Activated T-cell treated with anti-CD3 and anti-CD28 coated beads, Interleukin-2, amount 50 U/mL, for 24 hours (primary cell): ENCODE data around the gene MAN2A2.
"Not testable (repeated sequence)": the region's sequence is repeated elsewhere in the genome, so short reads cannot be mapped to it uniquely, and the experiment has no call there.

Experiments
- DNase-seq: peaks from one replicate; pipeline ENCODE4 v3.0.0-alpha.2; 2020
- H3K27ac Mint-ChIP-seq: 2 replicates; pipeline ENCODE4 v1.8.0; 2020; ENCODE audit warnings: mild to moderate bottlenecking, mixed read lengths
- H3K27me3 Mint-ChIP-seq: 2 replicates; pipeline ENCODE4 v1.8.0; 2020; ENCODE audit warnings: mixed read lengths
- H3K36me3 Mint-ChIP-seq: 2 replicates; pipeline ENCODE4 v1.8.0; 2020; ENCODE audit warnings: low read depth, mixed read lengths
- H3K4me1 Mint-ChIP-seq: 2 replicates; pipeline ENCODE4 v1.8.0; 2020; ENCODE audit warnings: low read depth, mixed read lengths
- H3K4me3 Mint-ChIP-seq: 2 replicates; pipeline ENCODE4 v1.8.0; 2020; ENCODE audit warnings: mild to moderate bottlenecking, moderate library complexity, mixed read lengths
- H3K9me3 Mint-ChIP-seq: 2 replicates; pipeline ENCODE4 v1.8.0; 2020; ENCODE audit warnings: mixed read lengths

MAN2A2 gene

GRCh38 chr15:90866800-90867199 is 36.3 kb upstream of the MAN2A2 start:
- Mint-ChIP-seq H3K27ac (no peak overlapping the region), H3K4me3 (no peak overlapping the region), H3K9me3 (no peaks in the 10 kb centered on the region), H3K4me1 (peaks cover 58% of the 10 kb centered on the region), H3K27me3 (no peaks in the 10 kb centered on the region), H3K36me3 (peaks cover 11% of the 10 kb centered on the region)
- DNase-seq: no peak

GRCh38 chr15:90868261-90868689 is 34.8 kb upstream of the MAN2A2 start, which contains the start of gene FURIN:
FURIN (plus strand) TSS chr15:90868588; CDS start chr15:90875741, 7,153 bp downstream.
- DNase-seq: no peak
- Mint-ChIP-seq H3K27ac (peak within 1 kb of the TSS; percentile 93), H3K9me3 (no peaks in the 10 kb centered on the region), H3K4me3 (peak within 1 kb of the TSS; percentile 88), H3K4me1 (peaks cover 59% of the 10 kb centered on the region), H3K27me3 (no peaks in the 10 kb centered on the region), H3K36me3 (peaks cover 24% of the 10 kb centered on the region)

- no peaks in the 10 kb centered on the region for H3K27me3 Mint-ChIP-seq
- DNase-seq: no peak
- H3K4me3 Mint-ChIP-seq: peak overlapping the region; percentile 88
- no peaks in the 10 kb centered on the region for H3K9me3 Mint-ChIP-seq
- peak overlapping the region; percentile 93 for H3K27ac Mint-ChIP-seq
- peaks cover 59% of the 10 kb centered on the region for H3K4me1 Mint-ChIP-seq
- H3K36me3 Mint-ChIP-seq: peaks cover 32% of the 10 kb centered on the region
Observed at GRCh38 chr15:90869140-90869541, 34.0 kb upstream of the MAN2A2 start.

GRCh38 chr15:90869601-90870353 is 33.3 kb upstream of the MAN2A2 start:
- no peaks in the 10 kb centered on the region for H3K9me3 Mint-ChIP-seq
- peak overlapping the region; percentile 93 for H3K27ac Mint-ChIP-seq
- no peaks in the 10 kb centered on the region for H3K27me3 Mint-ChIP-seq
- H3K36me3 Mint-ChIP-seq: peaks cover 38% of the 10 kb centered on the region
- DNase-seq: peak; percentile 70
- H3K4me3 Mint-ChIP-seq: peak overlapping the region; percentile 88
- H3K4me1 Mint-ChIP-seq: peaks cover 60% of the 10 kb centered on the region

- Mint-ChIP-seq H3K4me3 (peak overlapping the region; percentile 88), H3K9me3 (no peaks in the 10 kb centered on the region), H3K36me3 (peaks cover 44% of the 10 kb centered on the region), H3K27me3 (no peaks in the 10 kb centered on the region), H3K4me1 (peaks cover 65% of the 10 kb centered on the region), H3K27ac (peak overlapping the region; percentile 93)
- DNase-seq: no peak
Observed at GRCh38 chr15:90870354-90871138, 32.6 kb upstream of the MAN2A2 start.

GRCh38 chr15:90871139-90871715 is 31.9 kb upstream of the MAN2A2 start:
- Mint-ChIP-seq H3K27me3 (no peaks in the 10 kb centered on the region), H3K9me3 (no peaks in the 10 kb centered on the region), H3K4me1 (peaks cover 59% of the 10 kb centered on the region), H3K27ac (peak overlapping the region; percentile 93), H3K4me3 (peak overlapping the region; percentile 88), H3K36me3 (peaks cover 51% of the 10 kb centered on the region)
- DNase-seq: no peak

GRCh38 chr15:90871716-90872485 is 31.2 kb upstream of the MAN2A2 start:
- Mint-ChIP-seq H3K4me3 (peak overlapping the region; percentile 93), H3K9me3 (no peaks in the 10 kb centered on the region), H3K27ac (peak overlapping the region; percentile 97), H3K27me3 (no peaks in the 10 kb centered on the region), H3K36me3 (peaks cover 58% of the 10 kb centered on the region), H3K4me1 (peaks cover 62% of the 10 kb centered on the region)
- DNase-seq: peak; percentile 74

GRCh38 chr15:90872486-90873184 is 30.5 kb upstream of the MAN2A2 start:
- Mint-ChIP-seq H3K4me1 (peaks cover 60% of the 10 kb centered on the region), H3K27ac (peak overlapping the region; percentile 97), H3K36me3 (peaks cover 65% of the 10 kb centered on the region), H3K9me3 (no peaks in the 10 kb centered on the region), H3K4me3 (peak overlapping the region; percentile 93), H3K27me3 (no peaks in the 10 kb centered on the region)
- DNase-seq: peak; percentile 77

GRCh38 chr15:90873488-90873997 is 29.6 kb upstream of the MAN2A2 start:
- H3K27me3 Mint-ChIP-seq: no peaks in the 10 kb centered on the region
- H3K4me1 Mint-ChIP-seq: peaks cover 54% of the 10 kb centered on the region
- H3K9me3 Mint-ChIP-seq: no peaks in the 10 kb centered on the region
- peak overlapping the region; percentile 97 for H3K27ac Mint-ChIP-seq
- H3K36me3 Mint-ChIP-seq: peaks cover 74% of the 10 kb centered on the region
- H3K4me3 Mint-ChIP-seq: peak overlapping the region; percentile 93
- DNase-seq: no peak

GRCh38 chr15:90873998-90874605 is 29.0 kb upstream of the MAN2A2 start:
- Mint-ChIP-seq H3K9me3 (no peaks in the 10 kb centered on the region), H3K36me3 (peaks cover 80% of the 10 kb centered on the region), H3K27ac (peak overlapping the region; percentile 97), H3K4me1 (peaks cover 48% of the 10 kb centered on the region), H3K27me3 (no peaks in the 10 kb centered on the region), H3K4me3 (peak overlapping the region; percentile 93)
- no peak for DNase-seq

- Mint-ChIP-seq H3K27ac (peak overlapping the region; percentile 84), H3K36me3 (peaks cover 87% of the 10 kb centered on the region), H3K4me1 (peaks cover 40% of the 10 kb centered on the region), H3K4me3 (peak overlapping the region; percentile 62)
- not testable (repeated sequence) for H3K27me3 Mint-ChIP-seq, H3K9me3 Mint-ChIP-seq, DNase-seq
Observed at GRCh38 chr15:90874986-90875385, 28.1 kb upstream of the MAN2A2 start.

GRCh38 chr15:90875549-90875981 is 27.5 kb upstream of the MAN2A2 start:
- H3K4me1 Mint-ChIP-seq: peaks cover 34% of the 10 kb centered on the region
- H3K36me3 Mint-ChIP-seq: peaks cover 86% of the 10 kb centered on the region
- DNase-seq: no peak
- H3K4me3 Mint-ChIP-seq: no peak overlapping the region
- H3K27ac Mint-ChIP-seq: peak overlapping the region; percentile 84
- no peaks in the 10 kb centered on the region for H3K9me3 Mint-ChIP-seq
- no peaks in the 10 kb centered on the region for H3K27me3 Mint-ChIP-seq

- no peak for DNase-seq
- no peaks in the 10 kb centered on the region for H3K27me3 Mint-ChIP-seq
- peaks cover 86% of the 10 kb centered on the region for H3K36me3 Mint-ChIP-seq
- H3K4me1 Mint-ChIP-seq: peaks cover 30% of the 10 kb centered on the region
- H3K9me3 Mint-ChIP-seq: no peaks in the 10 kb centered on the region
- peak overlapping the region; percentile 81 for H3K27ac Mint-ChIP-seq
- H3K4me3 Mint-ChIP-seq: no peak overlapping the region
Observed at GRCh38 chr15:90876046-90876445, 27.1 kb upstream of the MAN2A2 start.
